ENCODE data around the gene BCCIP.

BCCIP gene

DNA sequence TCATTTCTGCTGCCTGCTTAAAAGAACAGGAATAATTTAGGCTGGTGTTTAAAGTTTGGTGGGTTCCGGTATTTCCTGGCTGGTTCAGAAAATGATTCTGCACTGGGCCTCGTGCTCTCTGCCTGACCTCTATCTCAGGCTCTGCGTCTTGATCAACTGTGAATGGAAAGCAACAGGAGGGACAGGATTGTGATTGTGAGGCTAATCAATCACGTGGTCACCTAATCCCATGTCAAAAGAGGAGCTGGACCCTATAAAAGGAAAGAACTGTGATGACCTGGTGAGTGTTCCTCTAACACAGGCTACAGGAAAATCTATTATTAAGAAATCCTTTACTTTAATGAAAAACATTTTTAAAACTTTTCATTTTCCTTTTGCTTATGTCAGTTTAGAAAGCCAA lies 57.8 kb downstream of the BCCIP start, which contains the start of gene DHX32:
Gene DHX32 (minus strand): TSS at position 101 of the 400 bp plus-strand sequence. CDS start 468 bp downstream, outside the sequence.
- Histone ChIP-seq H3K27ac (ENCODE audit: low read depth, low read length) (no peak within 1 kb of the TSS), H3K27me3 (ENCODE audit: control insufficient read depth in 5 of 5, insufficient read depth in 4 of 5, low read length in 5 of 5) (no peaks in the 10 kb centered on the region), H3K9ac (ENCODE audit: low read length in 5 of 5) (no peak within 1 kb of the TSS), H3K4me3 (ENCODE audit: low read depth in 1 of 5, low read length in 5 of 5) (no peak within 1 kb of the TSS), H3K36me3 (ENCODE audit: control insufficient read depth in 5 of 5, insufficient read depth in 5 of 5, low read length in 5 of 5) (peaks cover 0 to 29% (median 12%) of the 10 kb centered on the region in 5 donors), H3K4me1 (ENCODE audit: control insufficient read depth in 5 of 5, insufficient read depth in 5 of 5, low read length in 5 of 5) (no peaks in the 10 kb centered on the region), H3K9me3 (ENCODE audit: control insufficient read depth in 5 of 5, low read length in 5 of 5) (peaks cover 0 to 3% (median 3%) of the 10 kb centered on the region in 5 donors)

DNA sequence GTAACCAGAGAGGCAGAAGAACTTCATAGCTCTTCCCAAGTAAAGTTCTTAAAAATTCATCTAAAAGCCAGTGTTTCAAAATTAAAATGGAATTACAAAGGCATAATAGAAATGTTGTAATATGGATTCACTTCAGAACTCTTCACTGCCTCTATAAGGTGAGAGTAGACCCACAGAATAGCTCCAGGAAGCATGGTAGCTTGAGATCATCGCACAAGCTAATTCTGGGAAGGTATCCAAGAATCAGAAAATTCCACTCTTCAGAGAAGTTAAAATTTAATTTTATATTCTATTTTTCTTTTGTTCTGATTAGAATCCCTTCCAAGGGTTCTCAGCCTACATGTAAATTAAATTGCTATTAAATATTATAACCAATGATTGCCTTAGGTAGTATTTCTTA lies 59.2 kb downstream of the BCCIP start:
- no peak overlapping the region for H3K27ac ChIP-seq (ENCODE audit: low read depth, low read length)
- peaks cover 0 to 26% (median 12%) of the 10 kb centered on the region in 5 donors for H3K36me3 ChIP-seq (ENCODE audit: control insufficient read depth in 5 of 5, insufficient read depth in 5 of 5, low read length in 5 of 5)
- no peaks in the 10 kb centered on the region for H3K27me3 ChIP-seq (ENCODE audit: control insufficient read depth in 5 of 5, insufficient read depth in 4 of 5, low read length in 5 of 5)
- no peaks in the 10 kb centered on the region for H3K9me3 ChIP-seq (ENCODE audit: control insufficient read depth in 5 of 5, low read length in 5 of 5)
- H3K4me3 ChIP-seq (ENCODE audit: low read depth in 1 of 5, low read length in 5 of 5), result no peak overlapping the region
- no peaks in the 10 kb centered on the region for H3K4me1 ChIP-seq (ENCODE audit: control insufficient read depth in 5 of 5, insufficient read depth in 5 of 5, low read length in 5 of 5)
- H3K9ac ChIP-seq (ENCODE audit: low read length in 5 of 5), result no peak overlapping the region

DNA sequence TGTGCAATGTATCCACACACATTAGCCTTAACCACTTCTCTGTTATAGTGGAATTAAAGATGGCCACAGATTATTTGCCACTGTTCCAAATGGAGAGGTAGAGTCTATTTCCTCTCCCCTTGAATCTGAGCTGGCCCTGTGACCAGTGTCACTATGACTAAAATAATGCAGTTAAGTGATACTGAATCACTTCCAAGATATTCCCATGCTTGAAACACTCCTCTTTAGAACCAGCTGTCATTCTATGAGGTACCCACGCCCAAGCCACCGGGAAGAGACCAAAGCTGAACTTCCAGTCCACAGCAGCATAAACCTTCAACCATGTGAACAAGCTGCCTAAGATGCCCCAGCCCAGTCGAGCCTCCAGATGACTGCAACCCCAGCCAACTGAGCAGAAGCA lies 59.9 kb downstream of the BCCIP start:
- no peaks in the 10 kb centered on the region for H3K4me1 ChIP-seq (ENCODE audit: control insufficient read depth in 5 of 5, insufficient read depth in 5 of 5, low read length in 5 of 5)
- H3K9me3 ChIP-seq (ENCODE audit: control insufficient read depth in 5 of 5, low read length in 5 of 5), result no peaks in the 10 kb centered on the region
- no peak overlapping the region for H3K9ac ChIP-seq (ENCODE audit: low read length in 5 of 5)
- peaks cover 0 to 26% (median 12%) of the 10 kb centered on the region in 5 donors for H3K36me3 ChIP-seq (ENCODE audit: control insufficient read depth in 5 of 5, insufficient read depth in 5 of 5, low read length in 5 of 5)
- no peak overlapping the region for H3K4me3 ChIP-seq (ENCODE audit: low read depth in 1 of 5, low read length in 5 of 5)
- no peaks in the 10 kb centered on the region for H3K27me3 ChIP-seq (ENCODE audit: control insufficient read depth in 5 of 5, insufficient read depth in 4 of 5, low read length in 5 of 5)
- no peak overlapping the region for H3K27ac ChIP-seq (ENCODE audit: low read depth, low read length)

All from subcutaneous abdominal adipose tissue (tissue), 5 donors.